Calu3 (cell line): ENCODE results near the gene CCDC106. TPM values are rescaled to one million over a fixed set of nuclear protein-coding genes. Genes with fewer than 3 reads are reported as not detected.

Experiments
- BruUV-seq: library from RNA; stranded (reverse); fragments of 400-500 nt; replicated peaks from 2 replicates; lab custom pipeline; 2021; lab: Mats Ljungman, UMichigan
- CTCF ChIA-PET: fragments of 300-600 bp; sonication (Branson Sonifier 250); formaldehyde crosslinking; loops from one replicate; lab custom pipeline; 2022; ENCODE audit warnings: antibody characterized with exemption; lab: Charles Lee
- DNase-seq: peaks from one replicate; pipeline ENCODE4 v3.0.0; 2022
- H3K27ac Mint-ChIP-seq: one replicate; pipeline ENCODE4 v1.8.0; 2022; ENCODE audit warnings: mixed read lengths; ENCODE audit not compliant: unreplicated experiment
- H3K27me3 Mint-ChIP-seq: one replicate; pipeline ENCODE4 v1.8.0; 2022; ENCODE audit warnings: mixed read lengths; ENCODE audit not compliant: unreplicated experiment
- H3K36me3 Mint-ChIP-seq: one replicate; pipeline ENCODE4 v1.8.0; 2022; ENCODE audit warnings: mild to moderate bottlenecking, moderate library complexity, mixed read lengths; ENCODE audit not compliant: insufficient read depth, unreplicated experiment
- H3K4me1 Mint-ChIP-seq: one replicate; pipeline ENCODE4 v1.8.0; 2022; ENCODE audit warnings: mild to moderate bottlenecking, low read depth, mixed read lengths; ENCODE audit not compliant: unreplicated experiment
- H3K4me3 Mint-ChIP-seq: one replicate; pipeline ENCODE4 v1.8.0; 2022; ENCODE audit warnings: mild to moderate bottlenecking, low read depth, moderate library complexity, mixed read lengths; ENCODE audit not compliant: unreplicated experiment
- H3K9me3 Mint-ChIP-seq: one replicate; pipeline ENCODE4 v1.8.0; 2022; ENCODE audit warnings: low read depth, mixed read lengths; ENCODE audit not compliant: unreplicated experiment
- CTCF ChIP-seq: fragments of 200-600 bp; IDR thresholded peaks from one replicate; pipeline ENCODE4 v1.8.0; 2022; ENCODE audit warnings: antibody characterized with exemption; ENCODE audit not compliant: unreplicated experiment
- intact Hi-C: fragments of 100-400 bp; cut with micrococcal nuclease; formaldehyde crosslinking; loops from one replicate; pipeline ENCODE4 v1.10.0; 2022; ENCODE audit not compliant: unreplicated experiment
- total RNA-seq: library from RNA; stranded (reverse); gene quantifications from 2 replicates; pipeline ENCODE4 v1.2.3, GENCODE V29; 2022

Gene CCDC106
- total RNA-seq, 1 experiment from 2014 or later, result 12.7 TPM

GRCh38 chr19:55603115-55603514, 44.9 kb upstream of the CCDC106 start:
- Mint-ChIP-seq H3K4me3 (no peak overlapping the region), H3K27me3 (no peaks in the 10 kb centered on the region), H3K36me3 (peaks cover 85% of the 10 kb centered on the region), H3K27ac (no peak overlapping the region), H3K4me1 (peaks cover 40% of the 10 kb centered on the region), H3K9me3 (no peaks in the 10 kb centered on the region)
- no peak for TF ChIP-seq CTCF
- BruUV-seq, result no TSS peak
- DNase-seq, result no peak
- CTCF ChIA-PET, result no interaction called here
- intact Hi-C loops, result no loop called here

GRCh38 chr19:55603581-55604292, 44.3 kb upstream of the CCDC106 start:
- no peak for DNase-seq
- CTCF ChIA-PET, result interaction anchor here (0.8 to 1.6 kb wide), 3 partner anchors 9 to 394 kb away, joined by 3 to 5 read pairs (median 5); partner anchors contain the start of genes PTPRH and ZNF784

GRCh38 chr19:55605207-55605636, 42.8 kb upstream of the CCDC106 start:
- no peaks in the 10 kb centered on the region for H3K9me3 Mint-ChIP-seq
- H3K4me1 Mint-ChIP-seq, result peaks cover 34% of the 10 kb centered on the region
- BruUV-seq, result no TSS peak
- peaks cover 64% of the 10 kb centered on the region for H3K36me3 Mint-ChIP-seq
- CTCF ChIA-PET, result interaction anchor here (0.6 to 1.8 kb wide), 8 partner anchors 18 to 1725 kb away, joined by 3 to 15 read pairs (median 4); partner anchors contain the start of gene PTPRH
- peak; percentile 99 for DNase-seq
- intact Hi-C loops, result no loop called here
- H3K27ac Mint-ChIP-seq, result peak overlapping the region; percentile 70
- TF ChIP-seq CTCF, result no peak
- peak overlapping the region; percentile 86 for H3K4me3 Mint-ChIP-seq
- no peaks in the 10 kb centered on the region for H3K27me3 Mint-ChIP-seq

More at GRCh38 chr19:55603581-55604292, 44.3 kb upstream of the CCDC106 start:
- no peaks in the 10 kb centered on the region for H3K27me3 Mint-ChIP-seq
- peak overlapping the region; percentile 41 for H3K27ac Mint-ChIP-seq
- no peaks in the 10 kb centered on the region for H3K9me3 Mint-ChIP-seq
- no peak for TF ChIP-seq CTCF
- H3K4me3 Mint-ChIP-seq, result peak overlapping the region; percentile 86
- peaks cover 37% of the 10 kb centered on the region for H3K4me1 Mint-ChIP-seq
- intact Hi-C loops, result no loop called here
- no TSS peak for BruUV-seq
- peaks cover 79% of the 10 kb centered on the region for H3K36me3 Mint-ChIP-seq

GRCh38 chr19:55605637-55606470, 42.2 kb upstream of the CCDC106 start, which contains the start of gene ZNF865:
TSS of gene ZNF865 (plus strand) at chr19:55605647. CDS start at chr19:55613619, 7,972 bp downstream.
- CTCF ChIA-PET, result interaction anchor here (0.5 to 2.0 kb wide), 18 partner anchors 12 to 460 kb away, joined by 3 to 15 read pairs (median 4); partner anchors contain the start of genes NAT14, PTPRH and ZNF784
- no peaks in the 10 kb centered on the region for H3K27me3 Mint-ChIP-seq
- intact Hi-C loops, result loop anchor here (1.0 to 2.0 kb wide), 2 partner anchors 57 to 90 kb away; no protein-coding TSS in a partner anchor
- peak within 1 kb of the TSS; percentile 86 for H3K4me3 Mint-ChIP-seq
- peaks cover 34% of the 10 kb centered on the region for H3K4me1 Mint-ChIP-seq
- no TSS peak for BruUV-seq
- DNase-seq, result peak; percentile 82
- peaks cover 57% of the 10 kb centered on the region for H3K36me3 Mint-ChIP-seq
- TF ChIP-seq CTCF, result peak; percentile 85
- no peaks in the 10 kb centered on the region for H3K9me3 Mint-ChIP-seq
- peak within 1 kb of the TSS; percentile 84 for H3K27ac Mint-ChIP-seq
